SK-N-SH treated with all-trans-retinoic acid at 6 μM for 48 hours (cell line): ENCODE data around the gene TMOD3.

ENCODE experiments used
- ARNTL ChIP-seq: fragments of 450-650 bp; formaldehyde crosslinking; IDR thresholded peaks from 2 replicates; pipeline ENCODE4 v1.5.0; 2020; ENCODE audit warnings: low read depth, mild to moderate bottlenecking, moderate library complexity, borderline replicate concordance
- CREB5 ChIP-seq: fragments of 250-450 bp; sonication (Bioruptor Pico); IDR thresholded peaks from 2 replicates; pipeline ENCODE4 v1.5.1; 2020; ENCODE audit warnings: low read depth, mild to moderate bottlenecking, moderate library complexity
- POU6F1 ChIP-seq: fragments of 250-450 bp; sonication (Bioruptor Pico); IDR thresholded peaks from 2 replicates; pipeline ENCODE4 v1.8.0; 2021; ENCODE audit warnings: low read depth, mild to moderate bottlenecking, moderate library complexity, borderline replicate concordance
- ZNF70 ChIP-seq: fragments of 450-650 bp; formaldehyde crosslinking; IDR thresholded peaks from 2 replicates; pipeline ENCODE4 v1.5.0; 2020; ENCODE audit warnings: mild to moderate bottlenecking, moderate library complexity
- ZNF8 ChIP-seq: fragments of 450-650 bp; formaldehyde crosslinking; IDR thresholded peaks from 2 replicates; pipeline ENCODE4 v1.5.0; 2020; ENCODE audit warnings: mild to moderate bottlenecking, moderate library complexity

DNA sequence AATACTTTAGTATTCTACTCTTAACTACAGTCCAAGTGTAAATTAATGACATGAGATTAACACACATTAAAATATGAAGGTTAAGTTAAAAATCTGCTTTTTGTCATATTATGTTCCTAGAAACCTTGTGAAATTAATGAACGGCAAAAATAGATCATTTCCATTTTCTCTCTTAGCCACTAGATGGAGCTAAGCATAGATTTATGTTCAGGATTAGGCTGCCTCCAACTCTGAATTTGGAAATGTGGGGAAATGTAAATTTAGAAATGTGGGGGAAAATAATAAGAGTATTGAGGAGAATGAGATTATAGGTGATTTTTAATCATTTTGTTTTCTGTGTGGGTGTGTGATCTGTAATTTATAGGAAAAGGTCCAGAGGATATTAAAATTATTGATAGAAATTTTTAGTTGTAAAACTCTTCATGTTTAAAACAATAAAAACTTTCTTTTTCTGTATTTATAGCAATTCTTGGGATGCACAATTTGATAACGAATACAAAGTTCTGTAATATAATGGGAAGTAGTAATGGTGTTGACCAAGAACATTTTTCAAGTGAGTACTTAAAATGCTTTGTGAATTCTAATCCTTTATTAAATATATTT, 59.2 kb downstream of the TMOD3 start:
- TF ChIP-seq ARNTL: no peak
- TF ChIP-seq CREB5 (CRISPR knock-in tag): no peak
- no peak for TF ChIP-seq ZNF8
- no peak for TF ChIP-seq POU6F1
- no peak for TF ChIP-seq ZNF70 (CRISPR knock-in tag)
